HEK293 (cell line): Measurements from ENCODE around the gene SLA2.
A peak's percentile ranks its signal among the peaks of the same experiment; 100 is the strongest.

ENCODE experiments used
- CTCF ChIA-PET: fragments of 350-600 bp; formaldehyde crosslinking; extraction: SDS; loops from one replicate; lab custom pipeline; 2021; ENCODE audit warnings: antibody characterized with exemption; lab: Yijun Ruan, JAX
- POLR2A ChIA-PET: fragments of 300-600 bp; formaldehyde crosslinking; extraction: SDS; loops from one replicate; lab custom pipeline; 2020; ENCODE audit warnings: antibody characterized with exemption, inconsistent platforms; lab: Yijun Ruan, JAX
- H3K27ac ChIP-seq: fragments of 200-500 bp; sonication (Bioruptor generic); 2 replicates; pipeline ENCODE4 v1.5.1; 2014; ENCODE audit warnings: low read depth, low read length, control low read depth, inconsistent platforms; ENCODE audit errors: extremely low read depth
- H3K36me3 ChIP-seq, 2 experiments: fragments of 200-500 bp in 1 of 2; sonication (Bioruptor generic) in 1 of 2; 1 replicate in 1 of 2; 2 replicates in 1 of 2; pipeline ENCODE4 v1.5.1; 2014 to 2017; ENCODE audit warnings: inconsistent platforms in 2 of 2, low read length in 2 of 2; ENCODE audit not compliant: control insufficient read depth in 2 of 2, insufficient read depth in 1 of 2
- H3K4me1 ChIP-seq: fragments of 200-500 bp; sonication (Bioruptor generic); 2 replicates; pipeline ENCODE4 v1.5.1; 2014; ENCODE audit warnings: mild to moderate bottlenecking, low read length, inconsistent platforms; ENCODE audit not compliant: control insufficient read depth, insufficient read depth
- H3K4me3 ChIP-seq: 2 replicates; pipeline ENCODE4 v1.5.1; 2011; ENCODE audit warnings: low read depth, mild to moderate bottlenecking, control low read depth, low read length, moderate library complexity
- H3K9me3 ChIP-seq: fragments of 200-500 bp; sonication (Bioruptor generic); 2 replicates; pipeline ENCODE4 v1.5.1; 2014; ENCODE audit warnings: low read depth, low read length, inconsistent platforms; ENCODE audit not compliant: control insufficient read depth, insufficient read depth
- KLF10 ChIP-seq: fragments of 450-650 bp; IDR thresholded peaks from 2 replicates; pipeline ENCODE4 v1.5.1; 2018; ENCODE audit warnings: missing biosample characterization, mild to moderate bottlenecking, missing genetic modification characterization
- MEIS1 ChIP-seq: sonication (generic); formaldehyde crosslinking; IDR thresholded peaks from 2 replicates; pipeline ENCODE4 v1.8.1; 2022; ENCODE audit warnings: missing genetic modification reagents, mild to moderate bottlenecking, borderline replicate concordance
- MZF1 ChIP-seq: fragments of 450-650 bp; formaldehyde crosslinking; IDR thresholded peaks from 2 replicates; pipeline ENCODE4 v1.5.1; 2017; ENCODE audit warnings: missing biosample characterization, missing genetic modification characterization, borderline replicate concordance
- ZNF10 ChIP-seq: fragments of 450-650 bp; formaldehyde crosslinking; IDR thresholded peaks from 2 replicates; pipeline ENCODE4 v1.5.1; 2017; ENCODE audit warnings: missing biosample characterization, missing genetic modification characterization
- ZNF121 ChIP-seq: fragments of 450-650 bp; formaldehyde crosslinking; IDR thresholded peaks from 2 replicates; pipeline ENCODE4 v1.5.1; 2016; ENCODE audit warnings: missing biosample characterization, missing genetic modification characterization
- ZNF133 ChIP-seq: fragments of 450-650 bp; formaldehyde crosslinking; IDR thresholded peaks from 2 replicates; pipeline ENCODE4 v1.5.1; 2016; ENCODE audit warnings: missing biosample characterization, missing genetic modification characterization
- ZNF146 ChIP-seq: fragments of 450-650 bp; formaldehyde crosslinking; IDR thresholded peaks from 2 replicates; pipeline ENCODE4 v1.5.1; 2016; ENCODE audit warnings: missing biosample characterization, missing genetic modification characterization
- ZNF174 ChIP-seq: fragments of 450-650 bp; formaldehyde crosslinking; IDR thresholded peaks from 2 replicates; pipeline ENCODE4 v1.5.0; 2017; ENCODE audit warnings: missing biosample characterization, mild to moderate bottlenecking, missing genetic modification characterization
- ZNF184 ChIP-seq: fragments of 450-650 bp; IDR thresholded peaks from 2 replicates; pipeline ENCODE4 v1.5.1; 2018; ENCODE audit warnings: missing biosample characterization, mild to moderate bottlenecking, missing genetic modification characterization
- ZNF521 ChIP-seq: fragments of 450-650 bp; formaldehyde crosslinking; IDR thresholded peaks from 2 replicates; pipeline ENCODE4 v1.5.1; 2017; ENCODE audit warnings: missing biosample characterization, mild to moderate bottlenecking, missing genetic modification characterization
- ZNF596 ChIP-seq: fragments of 450-650 bp; IDR thresholded peaks from 2 replicates; pipeline ENCODE4 v1.5.0; 2018; ENCODE audit warnings: missing biosample characterization, mild to moderate bottlenecking, missing genetic modification characterization, moderate library complexity
- ZNF768 ChIP-seq: fragments of 450-650 bp; formaldehyde crosslinking; IDR thresholded peaks from 2 replicates; pipeline ENCODE4 v1.5.1; 2018; ENCODE audit warnings: missing biosample characterization, mild to moderate bottlenecking, missing genetic modification characterization
- ZNF843 ChIP-seq: fragments of 450-650 bp; formaldehyde crosslinking; IDR thresholded peaks from 2 replicates; pipeline ENCODE4 v1.5.1; 2016; ENCODE audit warnings: missing biosample characterization, missing genetic modification characterization
- ZSCAN23 ChIP-seq: fragments of 450-650 bp; formaldehyde crosslinking; IDR thresholded peaks from 2 replicates; pipeline ENCODE4 v1.5.1; 2016; ENCODE audit warnings: missing biosample characterization, missing genetic modification characterization
- TF ChIP-seq, protein P1 (sequence below): fragments of 450-650 bp; formaldehyde crosslinking; IDR thresholded peaks from 2 replicates; pipeline ENCODE4 v1.5.1; 2016; ENCODE audit warnings: missing biosample characterization, missing genetic modification characterization
- TF ChIP-seq, protein P2 (sequence below): fragments of 450-650 bp; formaldehyde crosslinking; IDR thresholded peaks from 2 replicates; pipeline ENCODE4 v1.5.1; 2016; ENCODE audit warnings: missing biosample characterization, missing genetic modification characterization, borderline replicate concordance
- TF ChIP-seq, protein P3 (sequence below): fragments of 450-650 bp; formaldehyde crosslinking; IDR thresholded peaks from 2 replicates; pipeline ENCODE4 v1.5.1; 2016; ENCODE audit warnings: missing biosample characterization, missing genetic modification characterization
- TF ChIP-seq, protein P4 (sequence below): fragments of 450-650 bp; formaldehyde crosslinking; IDR thresholded peaks from 2 replicates; pipeline ENCODE4 v1.5.0; 2017; ENCODE audit warnings: missing biosample characterization, missing genetic modification characterization, borderline replicate concordance
- TF ChIP-seq, protein P5 (sequence below): fragments of 450-650 bp; formaldehyde crosslinking; IDR thresholded peaks from 2 replicates; pipeline ENCODE4 v1.5.1; 2016; ENCODE audit warnings: missing biosample characterization, missing genetic modification characterization
- TF ChIP-seq, protein P6 (sequence below): fragments of 450-650 bp; formaldehyde crosslinking; IDR thresholded peaks from 2 replicates; pipeline ENCODE4 v1.5.1; 2016; ENCODE audit warnings: missing biosample characterization, missing genetic modification characterization

SLA2 gene

DNA sequence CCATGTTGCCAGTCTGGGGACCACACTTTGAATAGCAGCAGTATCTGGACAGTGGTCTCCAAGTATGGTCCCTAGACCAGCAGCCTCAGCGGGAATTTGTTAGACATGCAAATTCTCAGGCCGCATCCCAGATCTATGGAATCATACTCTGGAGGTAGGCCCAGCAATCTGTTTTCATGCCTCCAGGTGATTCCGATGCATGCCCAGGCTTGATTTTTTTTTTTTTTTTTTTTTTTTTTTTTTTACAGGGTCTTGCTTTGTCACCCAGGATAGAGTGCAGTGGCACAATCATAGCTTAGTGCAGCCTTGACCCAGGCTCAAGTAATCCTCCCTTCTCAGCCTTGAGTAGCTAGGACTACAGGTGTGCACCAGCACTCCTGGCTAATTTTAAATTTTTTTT lies 682 bp upstream of the SLA2 start:
- no peak overlapping the region for H3K27ac ChIP-seq
- ChIA-PET CTCF (interaction anchor here (0.7 kb wide), 1 partner anchor 232 kb away, joined by 3 read pairs; no protein-coding TSS in a partner anchor), POLR2A (no interaction called here)
- no peaks in the 10 kb centered on the region for H3K4me1 ChIP-seq
- no peak for TF ChIP-seq ZNF146 (tag by site-specific recombination)
- TF ChIP-seq, protein P1, sequence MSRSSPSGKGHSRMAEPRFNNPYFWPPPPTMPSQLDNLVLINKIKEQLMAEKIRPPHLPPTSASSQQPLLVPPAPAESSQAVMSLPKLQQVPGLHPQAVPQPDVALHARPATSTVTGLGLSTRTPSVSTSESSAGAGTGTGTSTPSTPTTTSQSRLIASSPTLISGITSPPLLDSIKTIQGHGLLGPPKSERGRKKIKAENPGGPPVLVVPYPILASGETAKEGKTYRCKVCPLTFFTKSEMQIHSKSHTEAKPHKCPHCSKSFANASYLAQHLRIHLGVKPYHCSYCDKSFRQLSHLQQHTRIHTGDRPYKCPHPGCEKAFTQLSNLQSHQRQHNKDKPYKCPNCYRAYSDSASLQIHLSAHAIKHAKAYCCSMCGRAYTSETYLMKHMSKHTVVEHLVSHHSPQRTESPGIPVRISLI (tag by site-specific recombination): 0 out of 2 replicates have a peak, but pooled peaks have one; percentile 32
- H3K4me3 ChIP-seq: no peak overlapping the region
- no peaks in the 10 kb centered on the region for H3K9me3 ChIP-seq
- H3K36me3 ChIP-seq: peaks cover 0 to 4% of the 10 kb centered on the region in 2 experiments; a peak in 2 of 3 replicates

DNA sequence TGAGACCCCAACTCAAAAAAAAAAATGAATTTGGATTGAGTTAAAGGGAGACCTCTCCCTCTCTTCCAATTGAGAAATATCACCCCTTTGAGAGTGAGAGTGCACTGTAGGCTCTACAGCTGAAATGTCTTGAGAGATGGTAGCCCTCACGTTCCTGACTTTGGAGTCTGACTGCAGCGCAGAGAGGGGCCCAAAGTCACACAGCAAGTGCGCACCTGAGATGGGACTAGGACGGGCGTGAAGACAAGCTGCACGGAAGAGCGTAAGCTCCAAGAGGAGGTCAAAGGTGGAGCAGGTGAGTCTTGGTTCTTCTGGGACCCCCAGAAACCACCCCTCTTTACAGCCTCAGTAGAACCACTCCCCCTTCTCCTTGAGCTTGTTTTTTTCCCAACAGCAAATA lies 643 bp downstream of the SLA2 start:
- H3K9me3 ChIP-seq: no peaks in the 10 kb centered on the region
- no peaks in the 10 kb centered on the region; a peak in 1 of 3 replicates for H3K36me3 ChIP-seq
- ChIA-PET CTCF (interaction anchor here (0.6 to 0.7 kb wide), 2 partner anchors 113 to 242 kb away, joined by 3 read pairs; no protein-coding TSS in a partner anchor), POLR2A (no interaction called here)
- no peak overlapping the region for H3K4me3 ChIP-seq
- no peak overlapping the region for H3K27ac ChIP-seq
- H3K4me1 ChIP-seq: no peaks in the 10 kb centered on the region
- TF ChIP-seq ZSCAN23: no peak
- TF ChIP-seq, protein P2, sequence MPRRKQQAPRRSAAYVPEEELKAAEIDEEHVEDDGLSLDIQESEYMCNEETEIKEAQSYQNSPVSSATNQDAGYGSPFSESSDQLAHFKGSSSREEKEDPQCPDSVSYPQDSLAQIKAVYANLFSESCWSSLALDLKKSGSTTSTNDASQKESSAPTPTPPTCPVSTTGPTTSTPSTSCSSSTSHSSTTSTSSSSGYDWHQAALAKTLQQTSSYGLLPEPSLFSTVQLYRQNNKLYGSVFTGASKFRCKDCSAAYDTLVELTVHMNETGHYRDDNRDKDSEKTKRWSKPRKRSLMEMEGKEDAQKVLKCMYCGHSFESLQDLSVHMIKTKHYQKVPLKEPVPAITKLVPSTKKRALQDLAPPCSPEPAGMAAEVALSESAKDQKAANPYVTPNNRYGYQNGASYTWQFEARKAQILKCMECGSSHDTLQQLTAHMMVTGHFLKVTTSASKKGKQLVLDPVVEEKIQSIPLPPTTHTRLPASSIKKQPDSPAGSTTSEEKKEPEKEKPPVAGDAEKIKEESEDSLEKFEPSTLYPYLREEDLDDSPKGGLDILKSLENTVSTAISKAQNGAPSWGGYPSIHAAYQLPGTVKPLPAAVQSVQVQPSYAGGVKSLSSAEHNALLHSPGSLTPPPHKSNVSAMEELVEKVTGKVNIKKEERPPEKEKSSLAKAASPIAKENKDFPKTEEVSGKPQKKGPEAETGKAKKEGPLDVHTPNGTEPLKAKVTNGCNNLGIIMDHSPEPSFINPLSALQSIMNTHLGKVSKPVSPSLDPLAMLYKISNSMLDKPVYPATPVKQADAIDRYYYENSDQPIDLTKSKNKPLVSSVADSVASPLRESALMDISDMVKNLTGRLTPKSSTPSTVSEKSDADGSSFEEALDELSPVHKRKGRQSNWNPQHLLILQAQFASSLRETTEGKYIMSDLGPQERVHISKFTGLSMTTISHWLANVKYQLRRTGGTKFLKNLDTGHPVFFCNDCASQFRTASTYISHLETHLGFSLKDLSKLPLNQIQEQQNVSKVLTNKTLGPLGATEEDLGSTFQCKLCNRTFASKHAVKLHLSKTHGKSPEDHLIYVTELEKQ: no peak
- TF ChIP-seq, protein P3, sequence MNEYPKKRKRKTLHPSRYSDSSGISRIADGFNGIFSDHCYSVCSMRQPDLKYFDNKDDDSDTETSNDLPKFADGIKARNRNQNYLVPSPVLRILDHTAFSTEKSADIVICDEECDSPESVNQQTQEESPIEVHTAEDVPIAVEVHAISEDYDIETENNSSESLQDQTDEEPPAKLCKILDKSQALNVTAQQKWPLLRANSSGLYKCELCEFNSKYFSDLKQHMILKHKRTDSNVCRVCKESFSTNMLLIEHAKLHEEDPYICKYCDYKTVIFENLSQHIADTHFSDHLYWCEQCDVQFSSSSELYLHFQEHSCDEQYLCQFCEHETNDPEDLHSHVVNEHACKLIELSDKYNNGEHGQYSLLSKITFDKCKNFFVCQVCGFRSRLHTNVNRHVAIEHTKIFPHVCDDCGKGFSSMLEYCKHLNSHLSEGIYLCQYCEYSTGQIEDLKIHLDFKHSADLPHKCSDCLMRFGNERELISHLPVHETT: no peak
- no peak for TF ChIP-seq MZF1 (tag by site-specific recombination)
- no peak for TF ChIP-seq ZNF10 (tag by site-specific recombination)
- TF ChIP-seq ZNF174 (tag by site-specific recombination): no peak
- no peak for TF ChIP-seq ZNF768 (tag by site-specific recombination)
- TF ChIP-seq ZNF843 (tag by site-specific recombination): no peak
- TF ChIP-seq ZNF521 (tag by site-specific recombination): no peak
- no peak for TF ChIP-seq ZNF184 (tag by site-specific recombination)
- no peak for TF ChIP-seq ZNF596 (tag by site-specific recombination)
- TF ChIP-seq ZNF133 (tag by site-specific recombination): no peak
- no peak for TF ChIP-seq ZNF121 (tag by site-specific recombination)
- no peak for TF ChIP-seq KLF10 (tag by site-specific recombination)
- TF ChIP-seq MEIS1 (CRISPR knock-in tag): no peak
- TF ChIP-seq, protein P4, sequence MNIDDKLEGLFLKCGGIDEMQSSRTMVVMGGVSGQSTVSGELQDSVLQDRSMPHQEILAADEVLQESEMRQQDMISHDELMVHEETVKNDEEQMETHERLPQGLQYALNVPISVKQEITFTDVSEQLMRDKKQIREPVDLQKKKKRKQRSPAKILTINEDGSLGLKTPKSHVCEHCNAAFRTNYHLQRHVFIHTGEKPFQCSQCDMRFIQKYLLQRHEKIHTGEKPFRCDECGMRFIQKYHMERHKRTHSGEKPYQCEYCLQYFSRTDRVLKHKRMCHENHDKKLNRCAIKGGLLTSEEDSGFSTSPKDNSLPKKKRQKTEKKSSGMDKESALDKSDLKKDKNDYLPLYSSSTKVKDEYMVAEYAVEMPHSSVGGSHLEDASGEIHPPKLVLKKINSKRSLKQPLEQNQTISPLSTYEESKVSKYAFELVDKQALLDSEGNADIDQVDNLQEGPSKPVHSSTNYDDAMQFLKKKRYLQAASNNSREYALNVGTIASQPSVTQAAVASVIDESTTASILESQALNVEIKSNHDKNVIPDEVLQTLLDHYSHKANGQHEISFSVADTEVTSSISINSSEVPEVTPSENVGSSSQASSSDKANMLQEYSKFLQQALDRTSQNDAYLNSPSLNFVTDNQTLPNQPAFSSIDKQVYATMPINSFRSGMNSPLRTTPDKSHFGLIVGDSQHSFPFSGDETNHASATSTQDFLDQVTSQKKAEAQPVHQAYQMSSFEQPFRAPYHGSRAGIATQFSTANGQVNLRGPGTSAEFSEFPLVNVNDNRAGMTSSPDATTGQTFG (tag by site-specific recombination): no peak
- TF ChIP-seq, protein P5, sequence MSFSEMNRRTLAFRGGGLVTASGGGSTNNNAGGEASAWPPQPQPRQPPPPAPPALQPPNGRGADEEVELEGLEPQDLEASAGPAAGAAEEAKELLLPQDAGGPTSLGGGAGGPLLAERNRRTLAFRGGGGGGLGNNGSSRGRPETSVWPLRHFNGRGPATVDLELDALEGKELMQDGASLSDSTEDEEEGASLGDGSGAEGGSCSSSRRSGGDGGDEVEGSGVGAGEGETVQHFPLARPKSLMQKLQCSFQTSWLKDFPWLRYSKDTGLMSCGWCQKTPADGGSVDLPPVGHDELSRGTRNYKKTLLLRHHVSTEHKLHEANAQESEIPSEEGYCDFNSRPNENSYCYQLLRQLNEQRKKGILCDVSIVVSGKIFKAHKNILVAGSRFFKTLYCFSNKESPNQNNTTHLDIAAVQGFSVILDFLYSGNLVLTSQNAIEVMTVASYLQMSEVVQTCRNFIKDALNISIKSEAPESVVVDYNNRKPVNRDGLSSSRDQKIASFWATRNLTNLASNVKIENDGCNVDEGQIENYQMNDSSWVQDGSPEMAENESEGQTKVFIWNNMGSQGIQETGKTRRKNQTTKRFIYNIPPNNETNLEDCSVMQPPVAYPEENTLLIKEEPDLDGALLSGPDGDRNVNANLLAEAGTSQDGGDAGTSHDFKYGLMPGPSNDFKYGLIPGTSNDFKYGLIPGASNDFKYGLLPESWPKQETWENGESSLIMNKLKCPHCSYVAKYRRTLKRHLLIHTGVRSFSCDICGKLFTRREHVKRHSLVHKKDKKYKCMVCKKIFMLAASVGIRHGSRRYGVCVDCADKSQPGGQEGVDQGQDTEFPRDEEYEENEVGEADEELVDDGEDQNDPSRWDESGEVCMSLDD (tag by site-specific recombination): no peak
- TF ChIP-seq, protein P6, sequence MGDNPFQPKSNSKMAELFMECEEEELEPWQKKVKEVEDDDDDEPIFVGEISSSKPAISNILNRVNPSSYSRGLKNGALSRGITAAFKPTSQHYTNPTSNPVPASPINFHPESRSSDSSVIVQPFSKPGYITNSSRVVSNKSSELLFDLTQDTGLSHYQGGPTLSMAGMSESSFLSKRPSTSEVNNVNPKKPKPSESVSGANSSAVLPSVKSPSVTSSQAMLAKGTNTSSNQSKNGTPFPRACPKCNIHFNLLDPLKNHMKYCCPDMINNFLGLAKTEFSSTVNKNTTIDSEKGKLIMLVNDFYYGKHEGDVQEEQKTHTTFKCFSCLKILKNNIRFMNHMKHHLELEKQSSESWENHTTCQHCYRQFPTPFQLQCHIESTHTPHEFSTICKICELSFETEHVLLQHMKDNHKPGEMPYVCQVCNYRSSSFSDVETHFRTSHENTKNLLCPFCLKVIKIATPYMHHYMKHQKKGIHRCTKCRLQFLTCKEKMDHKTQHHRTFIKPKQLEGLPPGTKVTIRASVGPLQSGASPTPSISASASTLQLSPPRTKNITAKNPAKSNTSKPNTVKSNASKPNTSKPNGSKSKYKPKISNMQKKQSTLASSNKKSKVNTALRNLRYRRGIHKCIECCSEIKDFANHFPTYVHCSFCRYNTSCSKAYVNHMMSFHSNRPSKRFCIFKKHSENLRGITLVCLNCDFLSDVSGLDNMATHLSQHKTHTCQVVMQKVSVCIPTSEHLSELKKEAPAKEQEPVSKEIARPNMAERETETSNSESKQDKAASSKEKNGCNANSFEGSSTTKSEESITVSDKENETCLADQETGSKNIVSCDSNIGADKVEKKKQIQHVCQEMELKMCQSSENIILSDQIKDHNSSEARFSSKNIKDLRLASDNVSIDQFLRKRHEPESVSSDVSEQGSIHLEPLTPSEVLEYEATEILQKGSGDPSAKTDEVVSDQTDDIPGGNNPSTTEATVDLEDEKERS (tag by site-specific recombination): no peak
